ENCODE measurements around the gene HSPB8. TPM values are rescaled to one million over a fixed set of nuclear protein-coding genes. Genes with fewer than 3 reads are reported as not detected.

HSPB8 gene
- total RNA-seq, 1 donor from 2014 or later: 54.6 TPM

GRCh38 chr12:119179335-119180021 lies 747 bp downstream of the HSPB8 start:
- Mint-ChIP-seq H3K27ac (ENCODE audit: unreplicated experiment) (peak overlapping the region; percentile 94), H3K9me3 (ENCODE audit: unreplicated experiment) (no peaks in the 10 kb centered on the region), H3K4me1 (ENCODE audit: low read depth, unreplicated experiment) (peaks cover 38% of the 10 kb centered on the region), H3K4me3 (ENCODE audit: unreplicated experiment) (peak overlapping the region; percentile 91), H3K27me3 (ENCODE audit: low read depth, unreplicated experiment) (no peaks in the 10 kb centered on the region), H3K36me3 (ENCODE audit: low read depth, unreplicated experiment) (peaks cover 4% of the 10 kb centered on the region)
- H3K27me3 ChIP-seq (ENCODE audit: insufficient read depth, low read length): no peaks in the 10 kb centered on the region
- H3K4me2 ChIP-seq (ENCODE audit: low read length): peak overlapping the region; percentile 86
- peak overlapping the region; percentile 66 for H3K4me3 ChIP-seq (ENCODE audit: insufficient read depth, low read depth, low read length)
- no peak for FAIRE-seq
- H3K9me3 ChIP-seq (ENCODE audit: insufficient read depth, low read depth, low read length): no peaks in the 10 kb centered on the region
- peaks cover 4% of the 10 kb centered on the region for H4K20me1 ChIP-seq (ENCODE audit: insufficient read depth, low read length)
- H3K27ac ChIP-seq (ENCODE audit: low read depth, low read length): peak overlapping the region; percentile 90
- peaks cover 53% of the 10 kb centered on the region for H3K4me1 ChIP-seq (ENCODE audit: insufficient read depth, low read length)
- H3K79me2 ChIP-seq (ENCODE audit: insufficient read depth, low read length): peaks cover 38% of the 10 kb centered on the region
- peak overlapping the region; percentile 92 for H3K9ac ChIP-seq (ENCODE audit: low read length)
- H3K36me3 ChIP-seq (ENCODE audit: insufficient read depth, low read length): no peaks in the 10 kb centered on the region
- peak; percentile 74 for DNase-seq (ENCODE audit: low read depth)
- H2AFZ ChIP-seq (ENCODE audit: low read depth, low read length): peak overlapping the region; percentile 71
- no peak for TF ChIP-seq CTCF (IDR thresholded peaks at IDR 0.05; ENCODE audit: insufficient read depth, low read depth, low read length)
- no peak for TF ChIP-seq EZH2 (IDR thresholded peaks at IDR 0.05; ENCODE audit: insufficient read depth, low read length)

- Mint-ChIP-seq H3K4me1 (ENCODE audit: low read depth, unreplicated experiment) (peaks cover 38% of the 10 kb centered on the region), H3K27ac (ENCODE audit: unreplicated experiment) (peak overlapping the region; percentile 94), H3K9me3 (ENCODE audit: unreplicated experiment) (no peaks in the 10 kb centered on the region), H3K36me3 (ENCODE audit: low read depth, unreplicated experiment) (peaks cover 4% of the 10 kb centered on the region), H3K4me3 (ENCODE audit: unreplicated experiment) (peak overlapping the region; percentile 91), H3K27me3 (ENCODE audit: low read depth, unreplicated experiment) (no peaks in the 10 kb centered on the region)
- H3K4me2 ChIP-seq (ENCODE audit: low read length): peak overlapping the region; percentile 86
- peak; percentile 71 for DNase-seq (ENCODE audit: low read depth)
- H3K27me3 ChIP-seq (ENCODE audit: insufficient read depth, low read length): no peaks in the 10 kb centered on the region
- peaks cover 53% of the 10 kb centered on the region for H3K4me1 ChIP-seq (ENCODE audit: insufficient read depth, low read length)
- no peak for TF ChIP-seq CTCF (IDR thresholded peaks at IDR 0.05; ENCODE audit: insufficient read depth, low read depth, low read length)
- TF ChIP-seq EZH2 (IDR thresholded peaks at IDR 0.05; ENCODE audit: insufficient read depth, low read length): no peak
- H3K9ac ChIP-seq (ENCODE audit: low read length): peak overlapping the region; percentile 92
- peak overlapping the region; percentile 13 for H2AFZ ChIP-seq (ENCODE audit: low read depth, low read length)
- H3K9me3 ChIP-seq (ENCODE audit: insufficient read depth, low read depth, low read length): no peaks in the 10 kb centered on the region
- peak overlapping the region; percentile 66 for H3K4me3 ChIP-seq (ENCODE audit: insufficient read depth, low read depth, low read length)
- peak overlapping the region; percentile 90 for H3K27ac ChIP-seq (ENCODE audit: low read depth, low read length)
- peaks cover 38% of the 10 kb centered on the region for H3K79me2 ChIP-seq (ENCODE audit: insufficient read depth, low read length)
- peaks cover 4% of the 10 kb centered on the region for H4K20me1 ChIP-seq (ENCODE audit: insufficient read depth, low read length)
- FAIRE-seq: no peak
- no peaks in the 10 kb centered on the region for H3K36me3 ChIP-seq (ENCODE audit: insufficient read depth, low read length)
Observed at GRCh38 chr12:119180380-119181040, 1.8 kb downstream of the HSPB8 start.
